ENCODE results near the gene MEIOB. TPM values are rescaled to one million over a fixed set of nuclear protein-coding genes. Genes with fewer than 3 reads are reported as not detected.

Gene MEIOB
- total RNA-seq, 1 experiment from 2014 or later, result 1.4 TPM

Other genes starting within 250 kb of the MEIOB start
- 150 to 169 TPM (median 157 TPM) in 3 replicates for gene JPT2, start 193.9 kb downstream of the MEIOB start, total RNA-seq (2021)
- 59.7 to 72.3 TPM (median 63.2 TPM) in 3 replicates for gene MAPK8IP3, start 166.0 kb downstream of the MEIOB start, total RNA-seq (2021)
- 86.8 to 106 TPM (median 103 TPM) in 3 replicates for gene NME3, start 100.6 kb downstream of the MEIOB start, total RNA-seq (2021)
- 23.2 to 30.8 TPM (median 25.7 TPM) in 3 replicates for gene EME2, start 99.4 kb downstream of the MEIOB start, total RNA-seq (2021)
- gene MRPS34, start 99.0 kb downstream of the MEIOB start, total RNA-seq (2021), result 258 to 262 TPM (median 261 TPM) in 3 replicates
- 27.2 to 32.8 TPM (median 28.4 TPM) in 3 replicates for gene SPSB3, start 89.6 kb downstream of the MEIOB start, total RNA-seq (2021)
- gene NUBP2, start 89.2 kb downstream of the MEIOB start, total RNA-seq (2021), result 76.4 to 89.2 TPM (median 77.6 TPM) in 3 replicates
- not detected in 3 replicates for gene IGFALS, start 78.5 kb downstream of the MEIOB start, total RNA-seq (2021)
- 36.0 to 43.1 TPM (median 38.2 TPM) in 3 replicates for gene HAGH, start 45.3 kb downstream of the MEIOB start, total RNA-seq (2021)
- gene FAHD1, start 45.0 kb downstream of the MEIOB start, total RNA-seq (2021), result 14.3 to 19.5 TPM (median 19.4 TPM) in 3 replicates
- gene HS3ST6, start 46.3 kb upstream of the MEIOB start, total RNA-seq (2021), result 0.41 to 1.0 TPM (median 0.50 TPM) in 3 replicates
- gene MSRB1, start 71.0 kb upstream of the MEIOB start, total RNA-seq (2021), result 26.4 to 29.8 TPM (median 28.3 TPM) in 3 replicates
- gene RPL3L, start 82.5 kb upstream of the MEIOB start, total RNA-seq (2021), result 0.77 to 1.1 TPM (median 0.96 TPM) in 3 replicates
- 200 to 228 TPM (median 205 TPM) in 3 replicates for gene NDUFB10, start 87.4 kb upstream of the MEIOB start, total RNA-seq (2021)
- gene RPS2, start 92.7 kb upstream of the MEIOB start, total RNA-seq (2021), result 4,395 to 4,767 TPM (median 4,632 TPM) in 3 replicates
- 0.31 TPM in 1 of 3 replicates, not detected in the others for gene RNF151, start 94.7 kb upstream of the MEIOB start, total RNA-seq (2021)
- 67.6 to 73.4 TPM (median 71.3 TPM) in 3 replicates for gene TBL3, start 99.9 kb upstream of the MEIOB start, total RNA-seq (2021)
- 5.7 to 7.7 TPM (median 6.9 TPM) in 3 replicates for gene NOXO1, start 109.3 kb upstream of the MEIOB start, total RNA-seq (2021)
- gene GFER, start 112.0 kb upstream of the MEIOB start, total RNA-seq (2021), result 56.0 to 58.5 TPM (median 57.0 TPM) in 3 replicates
- 41.5 to 53.5 TPM (median 51.2 TPM) in 3 replicates for gene SYNGR3, start 117.8 kb upstream of the MEIOB start, total RNA-seq (2021)
- gene ZNF598, start 137.7 kb upstream of the MEIOB start, total RNA-seq (2021), result 53.9 to 66.4 TPM (median 55.5 TPM) in 3 replicates
- 15.2 to 28.6 TPM (median 22.0 TPM) in 3 replicates for gene NPW, start 147.6 kb upstream of the MEIOB start, total RNA-seq (2021)
- 23.3 to 31.1 TPM (median 28.0 TPM) in 3 replicates for gene NHERF2, start 154.7 kb upstream of the MEIOB start, total RNA-seq (2021)
- gene NTHL1, start 175.7 kb upstream of the MEIOB start, total RNA-seq (2021), result 90.5 to 93.4 TPM (median 93.3 TPM) in 3 replicates
- gene TSC2, start 175.8 kb upstream of the MEIOB start, total RNA-seq (2021), result 103 to 134 TPM (median 117 TPM) in 3 replicates